Activated naive CD4-positive, alpha-beta T cell treated with anti-CD3 and anti-CD28 coated beads for 36 hours (primary cell): ENCODE measurements around the gene KPTN. TPM values are rescaled to one million over a fixed set of nuclear protein-coding genes. Genes with fewer than 3 reads are reported as not detected.

ENCODE experiments used
- CTCF ChIA-PET: fragments of 350-600 bp; sonication (Branson Sonifier 250); formaldehyde crosslinking; loops from one replicate; lab custom pipeline; 2021; ENCODE audit warnings: antibody characterized with exemption; lab: Charles Lee
- DNase-seq: peaks from one replicate; pipeline ENCODE4 v3.0.0-alpha.2; 2020
- H3K27ac Mint-ChIP-seq: one replicate; pipeline ENCODE4 v1.8.0; 2021; ENCODE audit warnings: mild to moderate bottlenecking, mixed read lengths
- H3K27me3 Mint-ChIP-seq: one replicate; pipeline ENCODE4 v1.8.0; 2021; ENCODE audit warnings: low read depth, mixed read lengths
- H3K36me3 Mint-ChIP-seq: one replicate; pipeline ENCODE4 v1.8.0; 2021; ENCODE audit warnings: low read depth, mixed read lengths
- H3K4me1 Mint-ChIP-seq: one replicate; pipeline ENCODE4 v1.8.0; 2021; ENCODE audit warnings: low read depth, mixed read lengths
- H3K4me3 Mint-ChIP-seq: one replicate; pipeline ENCODE4 v1.8.0; 2021; ENCODE audit warnings: mild to moderate bottlenecking, moderate library complexity, mixed read lengths
- H3K9me3 Mint-ChIP-seq: one replicate; pipeline ENCODE4 v1.8.0; 2021; ENCODE audit warnings: mixed read lengths
- intact Hi-C: fragments of 100-400 bp; cut with micrococcal nuclease; formaldehyde crosslinking; loops from one replicate; pipeline ENCODE4 v1.15.1; 2023
- total RNA-seq, 2 experiments: library from RNA; stranded (reverse); gene quantifications; one replicate each; pipeline ENCODE4 v1.2.3, GENCODE V29; 2021

KPTN gene
- total RNA-seq, 2 experiments from 2014 or later, result 14.2 to 15.5 TPM

DNA sequence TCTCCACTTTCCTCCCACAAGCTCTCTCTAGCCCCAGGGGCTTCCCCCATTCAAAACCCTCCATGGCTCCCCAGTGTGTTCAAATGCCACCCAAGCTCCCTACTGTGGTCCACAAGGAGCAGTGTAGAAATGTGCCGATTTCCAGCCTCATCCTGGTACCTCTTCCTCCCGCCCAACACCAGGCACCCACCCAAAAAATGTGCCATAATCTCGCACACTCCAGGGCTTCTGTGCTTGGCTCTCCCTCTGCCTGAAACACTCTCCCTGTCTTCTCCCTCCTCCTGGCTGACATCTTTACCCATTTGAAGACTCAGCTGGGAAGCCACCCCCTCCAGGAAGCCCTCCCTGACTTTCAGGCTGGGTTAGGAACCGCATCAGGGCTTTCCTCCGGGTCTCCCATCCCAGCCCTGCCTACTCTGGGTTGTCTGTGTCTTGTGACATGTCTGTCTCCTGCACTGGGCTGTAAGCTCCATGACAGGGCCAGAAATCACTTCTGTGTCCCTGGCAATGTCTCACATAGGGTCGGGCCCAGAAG, 48.1 kb downstream of the KPTN start:
- no peak overlapping the region for H3K4me3 Mint-ChIP-seq
- CTCF ChIA-PET, result interaction anchor here (0.6 to 4.1 kb wide), 16 partner anchors 8 to 313 kb away, joined by 3 to 64 read pairs (median 7); partner anchors contain the start of genes EHD2, KPTN and NAPA
- peaks cover 39% of the 10 kb centered on the region for H3K27me3 Mint-ChIP-seq
- no peaks in the 10 kb centered on the region for H3K36me3 Mint-ChIP-seq
- H3K9me3 Mint-ChIP-seq, result no peaks in the 10 kb centered on the region
- intact Hi-C loops, result loop anchor here (1.0 to 5.0 kb wide), 5 partner anchors 47 to 271 kb away; partner anchors contain the start of gene NAPA
- no peak overlapping the region for H3K27ac Mint-ChIP-seq
- DNase-seq, result no peak
- peaks cover 20% of the 10 kb centered on the region for H3K4me1 Mint-ChIP-seq

DNA sequence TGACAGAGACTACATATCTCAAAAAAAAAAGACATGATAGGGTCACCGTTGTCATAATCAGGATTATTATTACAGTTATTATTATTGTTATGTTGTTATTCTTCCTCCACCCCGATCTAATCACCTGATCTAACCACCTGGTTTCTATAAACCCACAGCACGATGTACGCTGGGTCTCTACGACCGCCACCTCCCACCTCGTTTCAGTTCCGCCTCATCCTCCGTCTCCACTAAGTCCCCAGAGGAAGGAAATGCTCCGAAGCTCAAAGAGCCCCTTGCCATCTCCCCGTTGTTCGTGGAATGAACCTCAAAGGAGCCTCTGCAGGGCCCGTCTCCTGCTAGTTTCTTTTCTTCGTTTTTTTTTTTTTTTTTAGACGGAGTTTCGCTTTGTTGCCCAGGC, 48.8 kb downstream of the KPTN start:
- no peak for DNase-seq
- peaks cover 24% of the 10 kb centered on the region for H3K4me1 Mint-ChIP-seq
- no peaks in the 10 kb centered on the region for H3K36me3 Mint-ChIP-seq
- CTCF ChIA-PET, result interaction anchor here (0.6 to 4.1 kb wide), 6 partner anchors 49 to 273 kb away, joined by 7 to 64 read pairs (median 18); partner anchors contain the start of genes KPTN and NAPA
- no peak overlapping the region for H3K4me3 Mint-ChIP-seq
- intact Hi-C loops, result loop anchor here (5.0 kb wide), 1 partner anchor 177 kb away; no protein-coding TSS in a partner anchor
- peaks cover 39% of the 10 kb centered on the region for H3K27me3 Mint-ChIP-seq
- no peak overlapping the region for H3K27ac Mint-ChIP-seq
- H3K9me3 Mint-ChIP-seq, result no peaks in the 10 kb centered on the region

DNA sequence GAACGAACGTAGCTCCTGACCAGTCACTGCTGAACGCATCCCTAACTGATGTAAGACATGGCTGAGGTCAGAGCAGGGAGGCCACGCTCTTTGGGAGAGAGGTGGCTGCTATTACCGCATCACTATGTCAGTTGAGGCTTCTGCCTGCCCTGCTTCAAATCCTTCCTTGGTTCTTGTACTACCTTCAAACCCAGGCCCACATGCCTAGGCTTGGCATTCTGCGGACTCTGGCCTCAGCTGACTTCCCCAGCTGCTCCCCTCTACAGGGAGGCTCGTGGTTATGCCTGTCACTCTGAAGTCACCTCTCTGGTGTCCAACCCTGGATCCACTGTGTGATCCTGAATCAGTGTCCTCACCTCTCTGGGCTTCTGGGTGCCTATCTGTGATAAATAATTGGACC, 49.9 kb downstream of the KPTN start:
- no peaks in the 10 kb centered on the region for H3K36me3 Mint-ChIP-seq
- intact Hi-C loops, result no loop called here
- H3K4me1 Mint-ChIP-seq, result peaks cover 32% of the 10 kb centered on the region
- H3K9me3 Mint-ChIP-seq, result no peaks in the 10 kb centered on the region
- no peak overlapping the region for H3K27ac Mint-ChIP-seq
- no peak overlapping the region for H3K4me3 Mint-ChIP-seq
- H3K27me3 Mint-ChIP-seq, result peaks cover 43% of the 10 kb centered on the region
- CTCF ChIA-PET, result interaction anchor here (0.6 to 3.0 kb wide), 8 partner anchors 12 to 302 kb away, joined by 3 to 28 read pairs (median 4); partner anchors contain the start of gene KPTN
- DNase-seq, result no peak

DNA sequence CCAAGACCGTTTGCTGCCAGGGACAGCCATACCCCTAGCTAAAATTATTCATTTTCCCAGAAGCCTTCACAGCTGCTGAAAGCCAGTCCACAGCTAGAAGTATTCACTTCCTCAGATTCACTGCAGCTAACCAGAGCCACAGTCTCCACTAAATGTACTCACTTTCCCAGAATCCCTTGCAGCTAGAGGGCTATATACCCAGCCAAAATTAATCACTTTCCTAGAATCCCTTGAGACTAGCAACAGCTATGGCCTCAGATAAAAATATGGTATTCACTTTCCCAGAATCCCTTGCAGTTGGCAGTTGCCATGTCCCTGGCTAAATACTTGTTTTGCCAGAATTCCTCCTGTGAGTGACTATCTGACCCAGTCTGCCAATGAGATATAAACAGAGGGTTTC, 50.9 kb downstream of the KPTN start:
- no peak overlapping the region for H3K4me3 Mint-ChIP-seq
- intact Hi-C loops, result no loop called here
- H3K27ac Mint-ChIP-seq, result no peak overlapping the region
- no peak for DNase-seq
- CTCF ChIA-PET, result interaction anchor here (0.5 to 3.0 kb wide), 10 partner anchors 13 to 303 kb away, joined by 3 to 28 read pairs (median 3); partner anchors contain the start of genes DHX34 and KPTN
- H3K36me3 Mint-ChIP-seq, result no peaks in the 10 kb centered on the region
- H3K27me3 Mint-ChIP-seq, result peaks cover 39% of the 10 kb centered on the region
- H3K4me1 Mint-ChIP-seq, result peaks cover 34% of the 10 kb centered on the region
- H3K9me3 Mint-ChIP-seq, result no peaks in the 10 kb centered on the region

DNA sequence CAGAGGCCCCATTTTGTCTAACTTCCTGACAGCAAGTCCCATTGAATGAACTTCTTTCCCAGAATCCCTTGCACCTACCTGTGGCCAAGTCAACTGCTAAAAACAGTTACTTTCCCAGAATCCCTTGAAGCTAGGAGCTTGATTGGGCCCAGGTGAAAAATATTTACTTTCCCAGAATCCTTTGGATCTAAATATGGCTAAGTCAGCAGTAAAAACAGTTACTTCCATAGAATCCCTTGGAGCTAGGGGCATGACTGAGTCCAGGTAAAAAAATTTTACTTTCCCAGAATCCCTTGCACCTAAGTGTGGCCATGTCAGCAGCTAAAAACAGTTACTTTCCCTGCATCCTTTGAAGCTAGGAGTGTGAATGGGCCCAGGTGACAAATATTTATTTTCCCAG, 51.5 kb downstream of the KPTN start:
- Mint-ChIP-seq H3K27me3 (peaks cover 35% of the 10 kb centered on the region), H3K4me3 (no peak overlapping the region), H3K9me3 (no peaks in the 10 kb centered on the region), H3K27ac (no peak overlapping the region), H3K4me1 (peaks cover 34% of the 10 kb centered on the region), H3K36me3 (no peaks in the 10 kb centered on the region)
- no peak for DNase-seq
- CTCF ChIA-PET, result interaction anchor here (0.6 to 3.0 kb wide), 7 partner anchors 52 to 275 kb away, joined by 3 to 28 read pairs (median 3); partner anchors contain the start of genes DHX34 and KPTN
- intact Hi-C loops, result no loop called here

DNA sequence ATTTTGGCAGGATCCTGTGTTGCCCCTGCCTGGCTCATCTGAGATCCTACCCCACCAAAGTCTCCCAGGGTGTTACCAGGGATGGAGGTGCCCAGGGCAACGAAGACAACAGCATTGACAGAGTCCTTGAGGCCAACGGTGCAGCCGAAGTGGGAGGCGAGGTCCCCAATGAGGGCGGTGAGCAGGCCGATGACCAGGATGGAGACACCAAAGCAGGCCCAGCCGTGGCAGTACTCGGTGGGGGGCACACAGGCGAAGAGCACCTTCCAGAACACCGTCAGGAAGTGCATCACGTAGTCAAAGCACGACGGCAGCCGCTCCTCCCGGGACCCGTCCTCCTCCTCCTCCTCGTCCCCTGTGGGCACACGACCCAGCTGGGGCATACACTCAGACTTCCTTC, 51.9 kb downstream of the KPTN start:
- Mint-ChIP-seq H3K36me3 (no peaks in the 10 kb centered on the region), H3K27me3 (peaks cover 35% of the 10 kb centered on the region), H3K4me1 (peaks cover 31% of the 10 kb centered on the region), H3K27ac (no peak overlapping the region), H3K4me3 (no peak overlapping the region), H3K9me3 (no peaks in the 10 kb centered on the region)
- intact Hi-C loops, result no loop called here
- no peak for DNase-seq
- CTCF ChIA-PET, result interaction anchor here (0.6 to 2.8 kb wide), 4 partner anchors 83 to 276 kb away, joined by 3 to 28 read pairs (median 3); partner anchors contain the start of gene DHX34

DNA sequence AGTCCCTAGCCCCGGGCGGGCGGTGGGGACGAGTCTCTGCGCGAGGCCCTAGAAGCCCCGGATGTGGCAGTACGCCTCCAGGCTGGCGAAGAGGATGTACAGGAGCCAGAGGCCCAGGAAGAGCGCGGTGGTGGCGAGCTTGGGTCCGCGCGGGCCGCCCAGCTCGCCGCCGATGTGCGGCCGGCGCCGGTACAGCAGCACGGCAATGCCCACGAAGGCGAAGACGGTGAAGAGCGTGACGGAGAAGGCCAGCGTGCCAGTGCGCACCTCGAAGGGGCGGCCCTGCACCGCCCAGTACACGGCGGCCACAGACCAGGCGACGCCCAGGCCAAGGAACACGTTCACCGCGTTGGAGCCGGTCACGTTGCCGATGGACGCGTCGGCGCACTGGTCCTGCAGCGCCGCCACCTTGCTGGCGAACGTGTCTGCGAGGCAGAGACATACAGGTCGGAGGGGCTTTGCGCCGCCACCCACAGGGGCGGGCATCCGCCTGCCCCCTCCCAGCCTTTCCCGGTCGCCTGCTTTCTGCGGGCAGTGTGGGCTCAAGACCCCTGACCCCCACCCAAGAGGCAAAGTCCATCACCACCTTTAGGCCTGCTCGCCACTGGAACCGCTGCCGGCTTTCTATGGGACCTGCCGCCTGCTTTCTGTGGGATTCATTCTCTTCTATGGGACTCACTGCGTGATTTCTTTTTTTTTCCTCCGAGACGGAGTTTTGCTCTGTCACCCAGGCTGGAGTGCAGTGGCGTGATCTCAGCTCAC, 53.8 kb downstream of the KPTN start:
- H3K27ac Mint-ChIP-seq, result no peak overlapping the region

DNA sequence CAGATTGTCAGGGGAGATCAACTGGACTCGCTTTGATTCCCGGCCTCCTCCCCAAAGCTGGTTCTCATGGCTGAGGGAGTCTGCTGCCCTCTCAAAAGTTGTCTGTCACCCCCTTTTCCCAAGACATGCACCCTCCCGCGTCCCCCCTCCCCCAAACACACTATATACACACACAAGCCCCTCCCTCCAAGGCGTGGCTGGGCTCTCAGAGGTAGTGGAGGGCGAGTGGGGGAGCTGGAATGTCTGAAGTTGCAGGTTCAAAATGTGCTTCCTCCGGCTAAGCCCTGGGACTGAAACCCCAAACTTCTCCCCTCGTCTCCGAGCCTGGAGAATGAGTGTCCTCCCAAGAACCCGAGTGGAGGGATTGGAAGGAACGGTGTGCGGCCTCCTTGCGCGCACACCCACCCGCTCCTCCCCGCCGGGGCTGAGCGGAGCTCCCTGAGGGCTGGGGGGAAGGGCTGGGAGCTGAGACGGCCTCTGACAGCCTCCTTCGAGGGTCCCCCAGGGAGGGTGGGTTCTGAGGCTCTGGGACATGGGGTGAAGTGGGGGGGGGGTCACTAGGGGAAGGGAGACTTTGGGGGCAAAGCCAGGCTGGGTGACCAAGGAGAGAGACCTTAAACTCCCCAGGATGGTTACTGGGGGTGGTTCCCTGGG, 54.8 kb downstream of the KPTN start:
- peaks cover 15% of the 10 kb centered on the region for H3K4me1 Mint-ChIP-seq
- peaks cover 43% of the 10 kb centered on the region for H3K27me3 Mint-ChIP-seq
- no peak for DNase-seq
- intact Hi-C loops, result loop anchor here (5.0 kb wide), 1 partner anchor 147 kb away; no protein-coding TSS in a partner anchor
- no peak overlapping the region for H3K27ac Mint-ChIP-seq
- H3K9me3 Mint-ChIP-seq, result no peaks in the 10 kb centered on the region
- H3K36me3 Mint-ChIP-seq, result no peaks in the 10 kb centered on the region
- CTCF ChIA-PET, result interaction anchor here (0.5 to 2.2 kb wide), 11 partner anchors 7 to 305 kb away, joined by 3 to 13 read pairs (median 3); partner anchors contain the start of genes DHX34 and EHD2
- H3K4me3 Mint-ChIP-seq, result peak overlapping the region; percentile 45

More for the DNA sequence above, 53.8 kb downstream of the KPTN start:
- Mint-ChIP-seq H3K4me3 (peak overlapping the region; percentile 45), H3K27me3 (peaks cover 39% of the 10 kb centered on the region), H3K9me3 (no peaks in the 10 kb centered on the region), H3K4me1 (peaks cover 17% of the 10 kb centered on the region), H3K36me3 (no peaks in the 10 kb centered on the region)
- intact Hi-C loops, result no loop called here
- peak; percentile 50 for DNase-seq
- CTCF ChIA-PET, result interaction anchor here (0.5 to 2.2 kb wide), 5 partner anchors 55 to 277 kb away, joined by 3 to 8 read pairs (median 3); partner anchors contain the start of gene DHX34

DNA sequence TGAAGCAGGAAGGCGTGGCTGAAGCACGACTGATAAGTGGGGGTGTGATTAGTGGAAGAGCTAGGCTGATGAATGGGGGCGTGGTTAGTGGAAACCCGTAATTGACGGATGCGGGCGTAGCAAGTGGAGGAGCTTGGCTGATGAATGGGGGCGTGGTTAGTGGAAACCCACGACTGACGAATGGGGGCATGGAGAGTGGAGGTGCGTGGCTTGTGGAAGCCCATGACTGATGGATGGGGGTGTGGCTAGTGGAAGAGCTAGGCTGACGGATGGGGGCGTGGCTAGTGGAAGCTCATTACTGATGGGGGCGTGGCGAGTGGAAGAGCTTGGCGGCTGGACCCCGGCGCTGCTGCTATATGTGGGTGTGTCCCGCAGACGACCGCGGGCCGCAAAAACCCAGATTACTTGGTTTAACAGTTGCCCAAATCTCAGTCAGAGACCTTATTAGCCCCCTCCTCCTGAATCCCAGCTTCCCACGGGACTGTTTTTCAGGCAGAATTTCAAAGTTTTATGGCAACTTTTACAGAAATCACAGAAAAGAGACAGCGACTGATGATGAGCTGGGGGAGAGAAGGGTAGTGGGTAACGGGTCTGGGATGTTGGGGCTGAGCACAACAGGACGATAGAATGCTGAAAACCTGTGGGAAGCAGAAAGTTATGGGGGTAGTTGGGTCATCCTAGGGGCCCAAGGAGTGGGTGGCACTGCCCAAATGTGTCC, 55.7 kb downstream of the KPTN start:
- H3K9me3 Mint-ChIP-seq, result no peaks in the 10 kb centered on the region
- DNase-seq, result peak; percentile 94
- peaks cover 15% of the 10 kb centered on the region for H3K4me1 Mint-ChIP-seq
- CTCF ChIA-PET, result interaction anchor here (0.5 to 2.0 kb wide), 23 partner anchors 8 to 661 kb away, joined by 3 to 13 read pairs (median 3); partner anchors contain the start of genes DHX34, EHD2, KPTN and MEIS3
- H3K27me3 Mint-ChIP-seq, result peaks cover 49% of the 10 kb centered on the region
- H3K4me3 Mint-ChIP-seq, result no peak overlapping the region
- intact Hi-C loops, result loop anchor here (1.0 to 5.0 kb wide), 2 partner anchors 37 to 146 kb away; no protein-coding TSS in a partner anchor
- no peak overlapping the region for H3K27ac Mint-ChIP-seq
- H3K36me3 Mint-ChIP-seq, result no peaks in the 10 kb centered on the region

DNA sequence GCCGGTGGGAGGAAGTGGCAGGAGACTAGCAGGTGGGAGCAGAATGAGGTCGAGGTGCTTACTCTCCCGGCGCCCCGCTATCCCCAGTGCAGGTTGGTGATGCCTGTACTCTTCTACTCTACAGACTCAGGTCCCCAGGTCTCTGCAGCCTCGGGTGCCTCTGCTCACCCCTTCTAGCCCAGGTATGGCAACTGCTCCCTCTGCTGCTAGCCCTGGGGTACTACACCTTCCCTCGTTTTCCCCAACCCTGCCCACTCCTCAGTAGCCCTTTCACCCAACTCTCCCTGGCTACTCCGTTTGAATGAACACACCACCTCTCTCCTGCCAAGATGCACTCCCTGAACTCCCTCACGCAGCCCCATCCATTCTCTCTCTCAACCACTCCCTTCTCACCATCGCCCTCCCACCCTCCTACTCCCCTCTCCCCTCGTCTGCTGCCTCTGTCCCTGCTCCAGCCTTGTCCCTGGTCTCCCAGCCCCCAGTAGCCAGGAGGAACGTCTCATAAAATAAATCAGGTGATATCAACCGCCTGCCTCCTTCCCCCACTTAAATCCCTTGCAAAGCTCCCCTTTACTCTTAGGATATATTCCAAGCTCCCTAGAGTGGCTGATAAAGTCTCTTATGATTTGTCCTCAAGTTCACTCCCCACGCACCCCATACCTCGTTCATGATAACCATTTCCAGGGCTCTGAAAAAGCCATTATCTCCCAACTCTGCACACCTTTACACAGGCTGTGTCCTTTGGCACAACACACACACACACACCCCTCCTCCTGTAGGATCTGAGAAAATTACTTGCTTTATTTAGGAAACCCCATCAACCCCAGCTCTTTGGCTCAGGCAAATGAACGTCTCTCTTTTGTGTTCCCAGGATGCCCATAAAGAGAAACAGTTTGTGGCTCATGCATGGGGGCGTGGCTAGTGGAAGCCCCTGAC, 56.5 kb downstream of the KPTN start:
- Mint-ChIP-seq H3K27me3 (peaks cover 58% of the 10 kb centered on the region), H3K27ac (no peak overlapping the region), H3K9me3 (no peaks in the 10 kb centered on the region), H3K36me3 (no peaks in the 10 kb centered on the region), H3K4me3 (peak overlapping the region; percentile 28), H3K4me1 (peaks cover 17% of the 10 kb centered on the region)
- CTCF ChIA-PET, result interaction anchor here (0.6 to 2.0 kb wide), 21 partner anchors 9 to 660 kb away, joined by 3 to 13 read pairs (median 3); partner anchors contain the start of genes DHX34, EHD2, KPTN and MEIS3
- peak; percentile 83 for DNase-seq
- intact Hi-C loops, result loop anchor here (1.0 to 5.0 kb wide), 3 partner anchors 36 to 145 kb away; no protein-coding TSS in a partner anchor
